HG02885 (cell line): ENCODE measurements around the gene TRIM63.

Source experiments
- ATAC-seq: cut with Tn5 transposase; IDR thresholded peaks from one replicate; pipeline ENCODE4 v1.9.1; 2021; ENCODE audit warnings: mild to moderate bottlenecking; ENCODE audit not compliant: unreplicated experiment, poor library complexity

TRIM63 gene

GRCh38 chr1:26089125-26089524 is 21.7 kb upstream of the TRIM63 start:
- no peak for ATAC-seq

GRCh38 chr1:26084844-26085243 is 17.4 kb upstream of the TRIM63 start:
- ATAC-seq, result no peak

- no peak for ATAC-seq
Observed at GRCh38 chr1:26084091-26084561, 16.7 kb upstream of the TRIM63 start.

- ATAC-seq, result no peak
Observed at GRCh38 chr1:26083208-26083607, 15.8 kb upstream of the TRIM63 start.

GRCh38 chr1:26082020-26082350 is 14.6 kb upstream of the TRIM63 start:
- no peak for ATAC-seq

- no peak for ATAC-seq
Observed at GRCh38 chr1:26081267-26082019, 14.0 kb upstream of the TRIM63 start.

GRCh38 chr1:26079960-26080814 is 12.8 kb upstream of the TRIM63 start:
- ATAC-seq, result no peak

- no peak for ATAC-seq
Observed at GRCh38 chr1:26079178-26079563, 11.7 kb upstream of the TRIM63 start.

- ATAC-seq, result no peak
Observed at GRCh38 chr1:26078286-26079177, 11.1 kb upstream of the TRIM63 start.

- no peak for ATAC-seq
Observed at GRCh38 chr1:26077524-26077923, 10.1 kb upstream of the TRIM63 start.

GRCh38 chr1:26075421-26076144 is 8.2 kb upstream of the TRIM63 start:
- ATAC-seq, result no peak

- no peak for ATAC-seq
Observed at GRCh38 chr1:26072305-26072704, 4.9 kb upstream of the TRIM63 start.

GRCh38 chr1:26070963-26071342 is 3.5 kb upstream of the TRIM63 start:
- no peak for ATAC-seq

GRCh38 chr1:26070296-26070962 is 3.0 kb upstream of the TRIM63 start:
- no peak for ATAC-seq

GRCh38 chr1:26069941-26070295 is 2.5 kb upstream of the TRIM63 start:
- no peak for ATAC-seq

GRCh38 chr1:26066857-26067256 is 573 bp downstream of the TRIM63 start:
- no peak for ATAC-seq

GRCh38 chr1:26066160-26066559 is 1.3 kb downstream of the TRIM63 start:
- ATAC-seq, result no peak

- no peak for ATAC-seq
Observed at GRCh38 chr1:26064553-26064952, 2.9 kb downstream of the TRIM63 start.

- ATAC-seq, result no peak
Observed at GRCh38 chr1:26060832-26061574, 6.4 kb downstream of the TRIM63 start.
